GM23248 (cell line): Measurements from ENCODE around the gene ARL13B. TPM values are rescaled to one million over a fixed set of nuclear protein-coding genes. Genes with fewer than 3 reads are reported as not detected.
"Not testable (repeated sequence)": the region's sequence is repeated elsewhere in the genome, so short reads cannot be mapped to it uniquely, and the experiment has no call there.

Experiments
- DNase-seq: peaks from one replicate; pipeline ENCODE4 v3.0.0-alpha.2; 2015
- H2AFZ ChIP-seq: fragments of 200-600 bp; sonication (generic); 2 replicates; pipeline ENCODE4 v1.6.1; 2016; ENCODE audit warnings: antibody characterized with exemption
- H3F3A ChIP-seq: fragments of 200-600 bp; sonication (generic); 2 replicates; pipeline ENCODE4 v1.6.1; 2016; ENCODE audit warnings: mild to moderate bottlenecking, antibody characterized with exemption, mixed run types; ENCODE audit not compliant: insufficient read depth
- H3K27ac ChIP-seq: fragments of 200-600 bp; sonication (generic); 2 replicates; pipeline ENCODE4 v1.5.1; 2016; ENCODE audit warnings: mild to moderate bottlenecking
- H3K27me3 ChIP-seq: fragments of 200-600 bp; sonication (generic); replicated peaks from 2 replicates; pipeline ENCODE4 v1.6.1; 2016; ENCODE audit warnings: mild to moderate bottlenecking; ENCODE audit not compliant: insufficient read depth
- H3K36me3 ChIP-seq: fragments of 200-600 bp; sonication (generic); 2 replicates; pipeline ENCODE4 v1.6.1; 2016; ENCODE audit warnings: low read depth, mild to moderate bottlenecking
- H3K4me1 ChIP-seq: fragments of 200-600 bp; sonication (generic); 2 replicates; pipeline ENCODE4 v1.6.1; 2016; ENCODE audit warnings: mild to moderate bottlenecking; ENCODE audit not compliant: insufficient read depth
- H3K4me2 ChIP-seq: fragments of 200-600 bp; sonication (generic); one replicate; pipeline ENCODE4 v1.6.1; 2016; ENCODE audit warnings: mild to moderate bottlenecking; ENCODE audit not compliant: unreplicated experiment
- H3K4me3 ChIP-seq: fragments of 200-600 bp; sonication (generic); 2 replicates; pipeline ENCODE4 v1.5.1; 2016; ENCODE audit warnings: mild to moderate bottlenecking
- H3K79me2 ChIP-seq: fragments of 200-600 bp; sonication (generic); 2 replicates; pipeline ENCODE4 v1.6.1; 2016; ENCODE audit warnings: mild to moderate bottlenecking; ENCODE audit not compliant: insufficient read depth
- H3K9ac ChIP-seq: fragments of 200-600 bp; sonication (generic); 2 replicates; pipeline ENCODE4 v1.6.1; 2016; ENCODE audit warnings: mild to moderate bottlenecking
- H3K9me2 ChIP-seq: fragments of 200-600 bp; sonication (generic); 2 replicates; pipeline ENCODE4 v1.6.1; 2016; ENCODE audit warnings: mixed run types, mild to moderate bottlenecking, moderate library complexity; ENCODE audit not compliant: insufficient read depth
- H3K9me3 ChIP-seq: fragments of 200-600 bp; sonication (generic); one replicate; pipeline ENCODE4 v1.6.1; 2017; ENCODE audit warnings: low read depth
- H4K20me1 ChIP-seq: fragments of 200-600 bp; sonication (generic); 2 replicates; pipeline ENCODE4 v1.6.0; 2016; ENCODE audit not compliant: insufficient read depth
- EZH2 ChIP-seq: fragments of 200-600 bp; sonication (generic); IDR thresholded peaks from 2 replicates; pipeline ENCODE4 v1.6.1; 2018; ENCODE audit warnings: antibody characterized with exemption, mild to moderate bottlenecking; ENCODE audit not compliant: insufficient read depth, poor library complexity, severe bottlenecking
- EZH2phosphoT487 ChIP-seq: fragments of 200-600 bp; sonication (generic); IDR thresholded peaks from 2 replicates; pipeline ENCODE4 v1.6.1; 2018; ENCODE audit warnings: antibody characterized with exemption, moderate library complexity, mild to moderate bottlenecking, low read depth; ENCODE audit not compliant: insufficient read depth
- WGBS, 2 experiments: methylation state at CpG; one replicate each; pipeline ENCODE4 v1.1.6; 2015 to 2017; ENCODE audit warnings: low lambda C conversion rate in 2 of 2, low coverage in 1 of 2; ENCODE audit errors: missing lambda C conversion rate in 2 of 2; 5-methylcytosine and 5-hydroxymethylcytosine counted together
- in situ Hi-C: fragments of 300-500 bp; cut with MboI; formaldehyde crosslinking; loops from 2 replicates; pipeline ENCODE4 v1.15.0; 2020
- polyA plus RNA-seq: library from polyadenylated mRNA; unstranded; fragments of >200 nt; fragmentation: Nextera tagmentation; extraction: Ambion mirVana; gene quantifications from 2 replicates; pipeline ENCODE4 v1.2.1, GENCODE V29; 2016
- total RNA-seq: library from RNA; depleted of rRNA; stranded (reverse); fragments of >200 nt; shearing (Covaris generic); gene quantifications from 2 replicates; pipeline ENCODE4 v1.2.3, GENCODE V29; 2014

ARL13B gene
- total and polyA plus RNA-seq, 2 experiments from 2014 or later = 15.0 to 16.9 TPM

DNA sequence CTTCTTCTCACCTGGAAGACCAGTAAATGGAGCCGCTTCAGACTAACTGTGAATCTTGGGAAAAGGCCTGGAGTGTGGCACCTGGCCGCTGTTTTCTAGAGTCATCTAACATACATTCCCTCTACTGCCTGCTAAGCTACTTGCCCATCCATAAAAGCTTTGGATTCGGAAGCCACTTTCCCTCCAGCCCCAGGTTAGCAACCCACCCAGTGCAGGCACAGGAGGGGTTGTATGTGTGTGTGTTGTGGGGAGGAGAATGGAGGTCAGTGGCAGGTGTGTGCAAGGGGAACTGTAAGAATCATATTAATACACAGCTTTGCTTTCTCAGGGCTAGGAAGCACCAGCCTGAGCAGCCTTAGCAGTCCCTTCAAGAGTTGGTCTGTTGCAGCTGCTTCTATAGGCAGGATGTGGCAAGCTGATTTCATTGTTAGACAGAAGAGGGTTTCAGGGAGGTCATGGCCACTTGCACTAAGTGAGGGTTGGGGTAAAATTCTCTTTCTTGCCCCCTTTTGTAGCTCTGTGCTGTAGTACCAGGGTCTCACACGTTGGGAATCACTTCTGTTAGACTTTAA lies 91.8 kb downstream of the ARL13B start:
- H3K4me3 ChIP-seq = no peak overlapping the region
- TF ChIP-seq EZH2phosphoT487 (no peak), EZH2 (no peak)
- H2AFZ ChIP-seq = no peak overlapping the region
- in situ Hi-C loops = no loop called here
- peaks cover 57% of the 10 kb centered on the region for H3K79me2 ChIP-seq
- no peaks in the 10 kb centered on the region; the same call in none of the 2 replicates for H3K4me1 ChIP-seq
- no peak for DNase-seq
- H3K27me3 ChIP-seq = no peaks in the 10 kb centered on the region
- H3K27ac ChIP-seq = no peak overlapping the region
- peaks cover 10% of the 10 kb centered on the region; the same call in 1 of the 2 replicates for H3F3A ChIP-seq
- H3K9me3 ChIP-seq = no peaks in the 10 kb centered on the region
- no peak overlapping the region for H3K9ac ChIP-seq
- H4K20me1 ChIP-seq = no peaks in the 10 kb centered on the region
- H3K9me2 ChIP-seq = no peaks in the 10 kb centered on the region
- 81 to 88% methylated on average over 4 of the region's 4 CpGs for WGBS, 2 experiments
- no peaks in the 10 kb centered on the region for H3K36me3 ChIP-seq
- H3K4me2 ChIP-seq = no peak overlapping the region

DNA sequence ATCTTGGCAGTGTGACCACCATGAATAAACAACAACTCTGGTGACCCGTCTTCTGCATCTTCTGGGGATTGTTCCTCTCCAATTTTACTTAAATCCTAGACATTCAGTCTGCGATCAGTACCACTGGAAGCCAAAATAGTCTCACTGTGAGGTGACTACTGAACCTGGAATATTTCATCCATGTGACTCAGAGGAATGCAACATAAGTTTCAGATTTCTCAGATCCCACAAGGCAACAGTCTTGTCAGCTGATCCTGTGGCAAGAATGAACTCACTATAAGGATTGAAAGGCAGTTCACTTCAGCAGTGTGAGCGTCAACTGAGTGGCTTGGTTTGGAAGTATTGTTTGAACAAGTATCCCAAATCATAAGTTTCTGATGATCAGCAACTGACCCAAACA lies 96.1 kb downstream of the ARL13B start:
- Histone ChIP-seq H3K4me1 (no peaks in the 10 kb centered on the region; the same call in 1 of the 2 replicates), H4K20me1 (no peaks in the 10 kb centered on the region), H3K27ac (peak overlapping the region; percentile 24; the same call in 1 of the 2 replicates), H3K9me2 (no peaks in the 10 kb centered on the region), H3K9me3 (no peaks in the 10 kb centered on the region), H2AFZ (no peak overlapping the region), H3K36me3 (no peaks in the 10 kb centered on the region), H3K27me3 (no peaks in the 10 kb centered on the region), H3K4me3 (no peak overlapping the region), H3F3A (peaks cover 10% of the 10 kb centered on the region; the same call in 1 of the 2 replicates), H3K4me2 (no peak overlapping the region), H3K9ac (no peak overlapping the region), H3K79me2 (peaks cover 64% of the 10 kb centered on the region)
- in situ Hi-C loops = no loop called here
- DNase-seq = peak; percentile 62
- TF ChIP-seq EZH2 (no peak), EZH2phosphoT487 (no peak)
- 69 to 79% methylated on average over 3 of the region's 3 CpGs for WGBS, 2 experiments

DNA sequence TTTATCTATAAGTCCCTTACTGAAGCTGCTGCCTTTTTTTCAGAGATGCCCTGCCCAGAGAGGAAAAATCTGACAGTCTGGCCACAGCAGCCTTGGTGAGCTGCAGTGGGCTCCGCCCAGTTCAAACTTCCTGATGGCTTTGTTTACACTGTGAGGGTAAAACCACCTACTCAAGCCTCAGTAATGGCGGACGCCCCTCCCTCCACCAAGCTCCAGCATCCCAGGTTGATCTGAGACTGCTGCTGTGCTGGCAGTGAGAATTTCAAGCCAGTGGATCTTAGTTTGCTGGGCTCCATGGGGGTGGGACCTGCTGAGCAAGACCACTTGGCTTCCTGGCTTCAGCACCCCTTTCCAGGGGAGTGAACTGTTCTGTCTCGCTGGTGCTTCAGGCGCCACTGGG lies 100.6 kb downstream of the ARL13B start:
- H4K20me1 ChIP-seq, H3K4me2 ChIP-seq, H3K4me3 ChIP-seq, H3K9ac ChIP-seq, H3K27ac ChIP-seq, H3K36me3 ChIP-seq, H3K27me3 ChIP-seq, H2AFZ ChIP-seq, in situ Hi-C loops, H3K9me2 ChIP-seq, H3K4me1 ChIP-seq, DNase-seq, H3K9me3 ChIP-seq, H3F3A ChIP-seq: not testable (repeated sequence)
- WGBS, 2 experiments = 80 to 98% methylated on average over 5 of the region's 5 CpGs
- H3K79me2 ChIP-seq = peaks cover 23% of the 10 kb centered on the region

DNA sequence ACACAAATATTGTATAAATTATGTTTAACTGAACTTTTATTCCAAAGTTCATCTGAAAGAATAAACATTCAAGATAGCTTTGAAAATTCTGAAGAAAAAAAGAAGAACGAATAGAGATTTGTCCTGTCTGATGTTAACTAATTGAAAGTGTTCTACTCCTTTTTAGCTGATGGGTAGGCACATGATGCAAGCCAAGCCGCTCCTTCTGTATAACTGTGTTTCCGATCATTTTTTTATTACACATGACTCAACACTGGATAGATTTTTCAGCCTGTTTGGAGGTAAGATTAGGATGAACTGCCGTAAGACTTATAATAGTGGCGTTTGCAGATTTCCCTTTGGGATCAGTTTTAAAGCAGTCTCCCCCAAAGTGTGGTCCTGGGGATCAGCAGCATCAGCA lies 101.9 kb downstream of the ARL13B start:
- H3K9me3 ChIP-seq = no peaks in the 10 kb centered on the region
- in situ Hi-C loops = no loop called here
- H3K4me2 ChIP-seq = no peak overlapping the region
- H3K9ac ChIP-seq = no peak overlapping the region
- no peak overlapping the region for H2AFZ ChIP-seq
- no peak for TF ChIP-seq EZH2phosphoT487
- TF ChIP-seq EZH2 = no peak
- no peak for DNase-seq
- H3K9me2 ChIP-seq = no peaks in the 10 kb centered on the region
- no peaks in the 10 kb centered on the region for H3F3A ChIP-seq
- no peaks in the 10 kb centered on the region for H3K27me3 ChIP-seq
- no peak overlapping the region for H3K27ac ChIP-seq
- WGBS, 2 experiments = 95 to 96% methylated on average over 5 of the region's 5 CpGs
- no peaks in the 10 kb centered on the region for H4K20me1 ChIP-seq
- no peaks in the 10 kb centered on the region for H3K4me1 ChIP-seq
- no peak overlapping the region for H3K4me3 ChIP-seq
- no peaks in the 10 kb centered on the region for H3K36me3 ChIP-seq
- peaks cover 22% of the 10 kb centered on the region; the same call in 1 of the 2 replicates for H3K79me2 ChIP-seq
